HEK293 (cell line): ENCODE results near the gene PSMD13.

ENCODE experiments used
- CTCF ChIA-PET: fragments of 350-600 bp; formaldehyde crosslinking; extraction: SDS; loops from one replicate; lab custom pipeline; 2021; ENCODE audit warnings: antibody characterized with exemption; lab: Yijun Ruan, JAX
- POLR2A ChIA-PET: fragments of 300-600 bp; formaldehyde crosslinking; extraction: SDS; loops from one replicate; lab custom pipeline; 2020; ENCODE audit warnings: antibody characterized with exemption, inconsistent platforms; lab: Yijun Ruan, JAX
- H3K27ac ChIP-seq: fragments of 200-500 bp; sonication (Bioruptor generic); 2 replicates; pipeline ENCODE4 v1.5.1; 2014; ENCODE audit warnings: low read depth, low read length, control low read depth, inconsistent platforms; ENCODE audit errors: extremely low read depth
- H3K36me3 ChIP-seq, 2 experiments: fragments of 200-500 bp in 1 of 2; sonication (Bioruptor generic) in 1 of 2; 1 replicate in 1 of 2; 2 replicates in 1 of 2; pipeline ENCODE4 v1.5.1; 2014 to 2017; ENCODE audit warnings: inconsistent platforms in 2 of 2, low read length in 2 of 2; ENCODE audit not compliant: control insufficient read depth in 2 of 2, insufficient read depth in 1 of 2
- H3K4me1 ChIP-seq: fragments of 200-500 bp; sonication (Bioruptor generic); 2 replicates; pipeline ENCODE4 v1.5.1; 2014; ENCODE audit warnings: mild to moderate bottlenecking, low read length, inconsistent platforms; ENCODE audit not compliant: control insufficient read depth, insufficient read depth
- H3K4me3 ChIP-seq: 2 replicates; pipeline ENCODE4 v1.5.1; 2011; ENCODE audit warnings: low read depth, mild to moderate bottlenecking, control low read depth, low read length, moderate library complexity
- H3K9me3 ChIP-seq: fragments of 200-500 bp; sonication (Bioruptor generic); 2 replicates; pipeline ENCODE4 v1.5.1; 2014; ENCODE audit warnings: low read depth, low read length, inconsistent platforms; ENCODE audit not compliant: control insufficient read depth, insufficient read depth
- GLIS1 ChIP-seq: fragments of 450-650 bp; formaldehyde crosslinking; IDR thresholded peaks from 2 replicates; pipeline ENCODE4 v1.5.1; 2016; ENCODE audit warnings: missing biosample characterization, missing genetic modification characterization
- GLIS2 ChIP-seq: fragments of 450-650 bp; formaldehyde crosslinking; IDR thresholded peaks from 2 replicates; pipeline ENCODE4 v1.5.1; 2016; ENCODE audit warnings: missing biosample characterization, missing genetic modification characterization
- KLF10 ChIP-seq: fragments of 450-650 bp; IDR thresholded peaks from 2 replicates; pipeline ENCODE4 v1.5.1; 2018; ENCODE audit warnings: missing biosample characterization, mild to moderate bottlenecking, missing genetic modification characterization
- MYNN ChIP-seq: fragments of 450-650 bp; formaldehyde crosslinking; IDR thresholded peaks from 2 replicates; pipeline ENCODE4 v1.5.1; 2016; ENCODE audit warnings: missing biosample characterization, missing genetic modification characterization, borderline replicate concordance
- MZF1 ChIP-seq: fragments of 450-650 bp; formaldehyde crosslinking; IDR thresholded peaks from 2 replicates; pipeline ENCODE4 v1.5.1; 2017; ENCODE audit warnings: missing biosample characterization, missing genetic modification characterization, borderline replicate concordance
- PATZ1 ChIP-seq: fragments of 450-650 bp; formaldehyde crosslinking; IDR thresholded peaks from 2 replicates; pipeline ENCODE4 v1.5.1; 2016; ENCODE audit warnings: missing biosample characterization, missing genetic modification characterization
- PRDM1 ChIP-seq: fragments of 450-650 bp; formaldehyde crosslinking; IDR thresholded peaks from 2 replicates; pipeline ENCODE4; 2016; ENCODE audit warnings: missing biosample characterization, missing genetic modification characterization
- PRDM6 ChIP-seq: fragments of 450-650 bp; formaldehyde crosslinking; IDR thresholded peaks from 2 replicates; pipeline ENCODE4 v1.5.1; 2017; ENCODE audit warnings: missing biosample characterization, missing genetic modification characterization
- YY1 ChIP-seq: fragments of 450-650 bp; formaldehyde crosslinking; IDR thresholded peaks from 2 replicates; pipeline ENCODE4 v1.5.1; 2018; ENCODE audit warnings: missing biosample characterization, missing genetic modification characterization
- YY2 ChIP-seq: fragments of 450-650 bp; formaldehyde crosslinking; IDR thresholded peaks from 2 replicates; pipeline ENCODE4 v1.5.1; 2016; ENCODE audit warnings: missing biosample characterization, missing genetic modification characterization
- ZBTB26 ChIP-seq: fragments of 450-650 bp; formaldehyde crosslinking; optimal IDR thresholded peaks from 2 replicates; pipeline ENCODE3; 2016; ENCODE audit warnings: missing biosample characterization, mild to moderate bottlenecking, missing genetic modification characterization
- ZFP69B ChIP-seq: fragments of 450-650 bp; formaldehyde crosslinking; IDR thresholded peaks from 2 replicates; pipeline ENCODE4 v1.5.1; 2016; ENCODE audit warnings: missing biosample characterization, missing genetic modification characterization
- ZIC2 ChIP-seq: fragments of 450-650 bp; formaldehyde crosslinking; IDR thresholded peaks from 2 replicates; pipeline ENCODE4 v1.5.1; 2016; ENCODE audit warnings: missing biosample characterization, missing genetic modification characterization
- ZNF132 ChIP-seq: fragments of 450-650 bp; formaldehyde crosslinking; IDR thresholded peaks from 2 replicates; pipeline ENCODE4 v1.5.1; 2017; ENCODE audit warnings: missing biosample characterization, missing genetic modification characterization, borderline replicate concordance
- ZNF155 ChIP-seq: fragments of 450-650 bp; formaldehyde crosslinking; IDR thresholded peaks from 2 replicates; pipeline ENCODE4 v1.5.1; 2016; ENCODE audit warnings: missing biosample characterization, missing genetic modification characterization
- ZNF175 ChIP-seq: fragments of 450-650 bp; formaldehyde crosslinking; IDR thresholded peaks from 2 replicates; pipeline ENCODE4 v1.5.1; 2016; ENCODE audit warnings: missing biosample characterization, missing genetic modification characterization
- ZNF18 ChIP-seq: fragments of 450-650 bp; formaldehyde crosslinking; IDR thresholded peaks from 2 replicates; pipeline ENCODE4 v1.5.1; 2016; ENCODE audit warnings: missing biosample characterization, missing genetic modification characterization
- ZNF2 ChIP-seq: fragments of 450-650 bp; formaldehyde crosslinking; IDR thresholded peaks from 2 replicates; pipeline ENCODE4 v1.5.1; 2016; ENCODE audit warnings: missing biosample characterization, missing genetic modification characterization
- ZNF248 ChIP-seq: fragments of 450-650 bp; formaldehyde crosslinking; IDR thresholded peaks from 2 replicates; pipeline ENCODE4 v1.5.1; 2017; ENCODE audit warnings: missing biosample characterization, missing genetic modification characterization
- ZNF266 ChIP-seq: fragments of 450-650 bp; formaldehyde crosslinking; IDR thresholded peaks from 2 replicates; pipeline ENCODE4 v1.5.1; 2016; ENCODE audit warnings: missing biosample characterization, missing genetic modification characterization, low read depth
- ZNF302 ChIP-seq: fragments of 450-650 bp; formaldehyde crosslinking; IDR thresholded peaks from 2 replicates; pipeline ENCODE4 v1.5.1; 2016; ENCODE audit warnings: missing biosample characterization, missing genetic modification characterization, low read depth
- ZNF335 ChIP-seq: fragments of 450-650 bp; formaldehyde crosslinking; conservative IDR thresholded peaks from 2 replicates; pipeline ENCODE4 v1.5.1; 2016; ENCODE audit warnings: missing biosample characterization, missing genetic modification characterization
- ZNF530 ChIP-seq: fragments of 450-650 bp; formaldehyde crosslinking; IDR thresholded peaks from 2 replicates; pipeline ENCODE4 v1.5.1; 2016; ENCODE audit warnings: low read depth, missing biosample characterization, missing genetic modification characterization
- ZNF610 ChIP-seq: fragments of 450-650 bp; formaldehyde crosslinking; IDR thresholded peaks from 2 replicates; pipeline ENCODE4 v1.5.1; 2016; ENCODE audit warnings: missing biosample characterization, missing genetic modification characterization, borderline replicate concordance
- ZNF624 ChIP-seq: fragments of 450-650 bp; formaldehyde crosslinking; IDR thresholded peaks from 2 replicates; pipeline ENCODE4 v1.5.1; 2017; ENCODE audit warnings: missing biosample characterization, missing genetic modification characterization
- ZNF660 ChIP-seq: fragments of 450-650 bp; IDR thresholded peaks from 2 replicates; pipeline ENCODE4 v1.5.1; 2018; ENCODE audit warnings: missing biosample characterization, mild to moderate bottlenecking, missing genetic modification characterization
- ZNF704 ChIP-seq: fragments of 450-650 bp; formaldehyde crosslinking; IDR thresholded peaks from 2 replicates; pipeline ENCODE4 v1.5.1; 2016; ENCODE audit warnings: missing biosample characterization, missing genetic modification characterization
- ZNF76 ChIP-seq: fragments of 450-650 bp; formaldehyde crosslinking; IDR thresholded peaks from 2 replicates; pipeline ENCODE4; 2016; ENCODE audit warnings: low read depth, missing biosample characterization, missing genetic modification characterization, borderline replicate concordance
- ZSCAN23 ChIP-seq: fragments of 450-650 bp; formaldehyde crosslinking; IDR thresholded peaks from 2 replicates; pipeline ENCODE4 v1.5.1; 2016; ENCODE audit warnings: missing biosample characterization, missing genetic modification characterization

Gene PSMD13

GRCh38 chr11:236774-237767 is at the start of gene PSMD13:
Gene PSMD13, plus strand, starts transcription at chr11:236976. Its CDS starts 74 bp downstream, at chr11:237050.
- CTCF ChIA-PET: interaction anchor here (1.3 to 3.4 kb wide), 3 partner anchors 14 to 211 kb away, joined by 4 to 35 read pairs (median 6); no protein-coding TSS in a partner anchor
- POLR2A ChIA-PET: interaction anchor here (3.5 kb wide), 1 partner anchor 30 kb away, joined by 13 read pairs; the partner anchor contains the start of genes BET1L and RIC8A
- TF ChIP-seq ZNF302 (tag by site-specific recombination) (no peak), ZNF335 (tag by site-specific recombination) (peak; percentile 90), ZNF610 (no peak), ZNF175 (no peak), YY2 (0 out of 2 replicates have a peak, but pooled peaks have one; percentile 6), ZSCAN23 (tag by site-specific recombination) (no peak), GLIS1 (no peak), ZNF624 (tag by site-specific recombination) (no peak), ZBTB26 (tag by site-specific recombination) (peak; percentile 30), ZNF132 (tag by site-specific recombination) (no peak), KLF10 (0 out of 2 replicates have a peak, but pooled peaks have one; percentile 13), ZIC2 (tag by site-specific recombination) (no peak), PRDM1 (tag by site-specific recombination) (no peak), ZFP69B (tag by site-specific recombination) (no peak), ZNF248 (tag by site-specific recombination) (no peak), GLIS2 (tag by site-specific recombination) (no peak; the same call in 1 of the 2 replicates), ZNF266 (tag by site-specific recombination) (no peak), ZNF18 (no peak), PRDM6 (tag by site-specific recombination) (no peak), ZNF704 (tag by site-specific recombination) (no peak), MYNN (no peak), YY1 (tag by site-specific recombination) (no peak), ZNF660 (tag by site-specific recombination) (no peak), ZNF530 (tag by site-specific recombination) (no peak), ZNF76 (tag by site-specific recombination) (peak; percentile 87), ZNF155 (tag by site-specific recombination) (no peak), ZNF2 (tag by site-specific recombination) (0 out of 2 replicates have a peak, but pooled peaks have one; percentile 21), PATZ1 (no peak), MZF1 (tag by site-specific recombination) (no peak)

More at GRCh38 chr11:236774-237767, at the start of gene PSMD13:
- peak within 1 kb of the TSS; percentile 93 for H3K4me3 ChIP-seq
- H3K9me3 ChIP-seq: no peaks in the 10 kb centered on the region
- peak within 1 kb of the TSS; percentile 36; the same call in 1 of the 2 replicates for H3K27ac ChIP-seq
- H3K36me3 ChIP-seq: peaks cover 4 to 37% of the 10 kb centered on the region in 2 experiments; a peak in 1 of 3 replicates
- H3K4me1 ChIP-seq: no peaks in the 10 kb centered on the region
